WTC11 (cell line): ENCODE data around the gene NPC2. TPM values are rescaled to one million over a fixed set of nuclear protein-coding genes. Genes with fewer than 3 reads are reported as not detected.
A peak's percentile ranks its signal among the peaks of the same experiment; 100 is the strongest.

Source experiments
- ATAC-seq: fragments of 200-7000 bp; cut with Tn5 transposase; 2 replicates; pipeline ENCODE4 v1.10.0; 2021; ENCODE audit warnings: mild to moderate bottlenecking, moderate library complexity
- CTCF ChIA-PET: fragments of 300-600 bp; sonication (Branson Sonifier 250); formaldehyde crosslinking; loops from one replicate; lab custom pipeline; 2021; ENCODE audit warnings: antibody characterized with exemption; lab: Charles Lee
- POLR2A ChIA-PET: fragments of 350-600 bp; sonication (Branson Sonifier 250); formaldehyde crosslinking; loops from one replicate; lab custom pipeline; 2021; ENCODE audit warnings: antibody characterized with exemption; lab: Charles Lee
- DNase-seq: peaks from one replicate; pipeline ENCODE4 v3.0.0; 2021; ENCODE audit warnings: low spot score
- H3K27ac Mint-ChIP-seq: 2 replicates; pipeline ENCODE4 v1.8.0; 2021; ENCODE audit warnings: mixed read lengths
- H3K27me3 Mint-ChIP-seq: 2 replicates; pipeline ENCODE4 v1.8.0; 2021; ENCODE audit warnings: low read depth, mild to moderate bottlenecking, moderate library complexity, mixed read lengths
- H3K36me3 Mint-ChIP-seq: 2 replicates; pipeline ENCODE4 v1.8.0; 2021; ENCODE audit warnings: mixed read lengths
- H3K4me1 Mint-ChIP-seq: 2 replicates; pipeline ENCODE4 v1.8.0; 2022; ENCODE audit warnings: mixed read lengths
- H3K4me3 Mint-ChIP-seq: 2 replicates; pipeline ENCODE4 v1.8.0; 2021; ENCODE audit warnings: mild to moderate bottlenecking, moderate library complexity, mixed read lengths
- H3K9me3 Mint-ChIP-seq: 2 replicates; pipeline ENCODE4 v1.8.0; 2021; ENCODE audit warnings: mixed read lengths
- ATF1 ChIP-seq: sonication (generic); formaldehyde crosslinking; IDR thresholded peaks from 2 replicates; pipeline ENCODE4 v1.8.1; 2023; ENCODE audit warnings: mild to moderate bottlenecking, moderate library complexity, missing genetic modification reagents
- ATF3 ChIP-seq: sonication (generic); formaldehyde crosslinking; conservative IDR thresholded peaks from 2 replicates; pipeline ENCODE4 v1.8.1; 2022; ENCODE audit warnings: mild to moderate bottlenecking, missing genetic modification reagents
- CREM ChIP-seq: sonication (generic); formaldehyde crosslinking; IDR thresholded peaks from 2 replicates; pipeline ENCODE4 v1.8.1; 2022; ENCODE audit warnings: mild to moderate bottlenecking, missing genetic modification reagents, moderate library complexity
- E2F1 ChIP-seq: sonication (generic); formaldehyde crosslinking; IDR thresholded peaks from 2 replicates; pipeline ENCODE4 v1.8.0; 2022; ENCODE audit warnings: mild to moderate bottlenecking, missing genetic modification reagents
- E2F5 ChIP-seq: sonication (generic); formaldehyde crosslinking; IDR thresholded peaks from 2 replicates; pipeline ENCODE4 v1.8.1; 2022; ENCODE audit warnings: mild to moderate bottlenecking, moderate library complexity, missing genetic modification reagents
- ELF4 ChIP-seq: sonication (generic); formaldehyde crosslinking; IDR thresholded peaks from 2 replicates; pipeline ENCODE4 v1.8.1; 2022; ENCODE audit warnings: low read depth, mild to moderate bottlenecking, moderate library complexity, missing genetic modification reagents
- ETV6 ChIP-seq: sonication (generic); formaldehyde crosslinking; IDR thresholded peaks from 2 replicates; pipeline ENCODE4 v1.8.1; 2022; ENCODE audit warnings: mild to moderate bottlenecking, missing genetic modification reagents
- FOXK1 ChIP-seq: sonication (generic); formaldehyde crosslinking; IDR thresholded peaks from 2 replicates; pipeline ENCODE4 v1.8.0; 2022; ENCODE audit warnings: mild to moderate bottlenecking, moderate library complexity, missing genetic modification reagents
- GABPB1 ChIP-seq: sonication (generic); formaldehyde crosslinking; IDR thresholded peaks from 2 replicates; pipeline ENCODE4 v1.8.1; 2023; ENCODE audit warnings: mild to moderate bottlenecking, missing genetic modification reagents
- HMGA2 ChIP-seq: fragments of 250-450 bp; sonication (Bioruptor Pico); IDR thresholded peaks from 2 replicates; pipeline ENCODE4 v1.4.0; 2021; ENCODE audit warnings: mild to moderate bottlenecking, moderate library complexity
- HMGXB4 ChIP-seq: sonication (generic); formaldehyde crosslinking; IDR thresholded peaks from 2 replicates; pipeline ENCODE4 v1.8.1; 2023; ENCODE audit warnings: mild to moderate bottlenecking, moderate library complexity, missing genetic modification reagents
- KAT7 ChIP-seq: sonication (generic); formaldehyde crosslinking; IDR thresholded peaks from 2 replicates; pipeline ENCODE4 v1.8.1; 2023; ENCODE audit warnings: missing genetic modification reagents, mild to moderate bottlenecking, borderline replicate concordance
- MAX ChIP-seq: sonication (generic); formaldehyde crosslinking; IDR thresholded peaks from 2 replicates; pipeline ENCODE4 v1.8.0; 2022; ENCODE audit warnings: mild to moderate bottlenecking, missing genetic modification reagents
- MLX ChIP-seq: sonication (generic); formaldehyde crosslinking; IDR thresholded peaks from 2 replicates; pipeline ENCODE4 v1.8.1; 2023; ENCODE audit warnings: mild to moderate bottlenecking, missing genetic modification reagents, moderate library complexity
- MYBL2 ChIP-seq: sonication (generic); formaldehyde crosslinking; IDR thresholded peaks from 2 replicates; pipeline ENCODE4 v1.8.1; 2023; ENCODE audit warnings: mild to moderate bottlenecking, moderate library complexity, missing genetic modification reagents
- NFATC4 ChIP-seq: fragments of 250-450 bp; sonication (Bioruptor Pico); IDR thresholded peaks from 2 replicates; pipeline ENCODE4 v1.9.0; 2021; ENCODE audit warnings: mild to moderate bottlenecking
- NFE2L1 ChIP-seq: sonication (generic); formaldehyde crosslinking; IDR thresholded peaks from 2 replicates; pipeline ENCODE4 v1.8.1; 2023; ENCODE audit warnings: missing genetic modification reagents
- NFYB ChIP-seq: sonication (generic); formaldehyde crosslinking; conservative IDR thresholded peaks from 2 replicates; pipeline ENCODE4 v1.8.0; 2022; ENCODE audit warnings: low read depth, missing genetic modification reagents
- RELA ChIP-seq: sonication (generic); formaldehyde crosslinking; IDR thresholded peaks from 2 replicates; pipeline ENCODE4 v1.8.1; 2022; ENCODE audit warnings: missing genetic modification reagents, mild to moderate bottlenecking, borderline replicate concordance
- SMAD3 ChIP-seq: sonication (generic); formaldehyde crosslinking; IDR thresholded peaks from 2 replicates; pipeline ENCODE4 v1.8.0; 2022; ENCODE audit warnings: missing genetic modification reagents, mild to moderate bottlenecking, borderline replicate concordance
- SOX15 ChIP-seq: fragments of 250-450 bp; sonication (Bioruptor Pico); IDR thresholded peaks from 2 replicates; pipeline ENCODE4 v1.9.0; 2021; ENCODE audit warnings: mild to moderate bottlenecking
- SP1 ChIP-seq: sonication (generic); formaldehyde crosslinking; conservative IDR thresholded peaks from 2 replicates; pipeline ENCODE4 v1.8.1; 2022; ENCODE audit warnings: missing genetic modification reagents
- ZNF138 ChIP-seq: sonication (generic); formaldehyde crosslinking; conservative IDR thresholded peaks from 2 replicates; pipeline ENCODE4 v1.8.1; 2022; ENCODE audit warnings: mild to moderate bottlenecking, moderate library complexity, missing genetic modification reagents
- ZNF219 ChIP-seq: sonication (generic); formaldehyde crosslinking; IDR thresholded peaks from 2 replicates; pipeline ENCODE4 v1.8.0; 2023; ENCODE audit warnings: missing genetic modification reagents, mild to moderate bottlenecking, borderline replicate concordance
- ZNF232 ChIP-seq: sonication (generic); formaldehyde crosslinking; IDR thresholded peaks from 2 replicates; pipeline ENCODE4 v1.8.0; 2022; ENCODE audit warnings: mild to moderate bottlenecking, missing genetic modification reagents
- ZNF263 ChIP-seq: sonication (generic); formaldehyde crosslinking; IDR thresholded peaks from 2 replicates; pipeline ENCODE4 v1.8.1; 2022; ENCODE audit warnings: low read depth, mild to moderate bottlenecking, moderate library complexity, missing genetic modification reagents
- total RNA-seq: library from RNA; stranded (reverse); gene quantifications from 3 replicates; pipeline ENCODE4 v1.2.3, GENCODE V29; 2021

Gene NPC2
- total RNA-seq, 1 experiment from 2014 or later: 139 TPM

GRCh38 chr14:74493343-74494261, 497 bp upstream of the NPC2 start, which contains the start of gene ISCA2:
TSS of gene ISCA2 (plus strand) at chr14:74493765. CDS start at chr14:74493775, 10 bp downstream.
- peak within 1 kb of the TSS; percentile 86 for H3K27ac Mint-ChIP-seq
- peaks cover 22% of the 10 kb centered on the region for H3K4me1 Mint-ChIP-seq
- peaks cover 12% of the 10 kb centered on the region for H3K36me3 Mint-ChIP-seq
- TF ChIP-seq ATF3 (no peak), NFYB (peak; percentile 89), FOXK1 (0 out of 2 replicates have a peak, but pooled peaks have one; percentile 40), ATF1 (CRISPR knock-in tag) (no peak), ZNF138 (CRISPR knock-in tag) (no peak), HMGA2 (no peak), ETV6 (CRISPR knock-in tag) (peak; percentile 41; the same call in 1 of the 2 replicates), MLX (CRISPR knock-in tag) (peak; percentile 80; the same call in 1 of the 2 replicates), ZNF263 (peak; percentile 95), E2F1 (CRISPR knock-in tag) (no peak), NFATC4 (CRISPR knock-in tag) (no peak), RELA (CRISPR knock-in tag) (0 out of 2 replicates have a peak, but pooled peaks have one; percentile 64), GABPB1 (CRISPR knock-in tag) (peak; percentile 42; the same call in 1 of the 2 replicates), E2F5 (CRISPR knock-in tag) (peak; percentile 7; the same call in 1 of the 2 replicates), ZNF232 (CRISPR knock-in tag) (peak; percentile 69; the same call in 1 of the 2 replicates), NFE2L1 (CRISPR knock-in tag) (0 out of 2 replicates have a peak, but pooled peaks have one; percentile 30), ZNF219 (no peak), SMAD3 (CRISPR knock-in tag) (0 out of 2 replicates have a peak, but pooled peaks have one; percentile 50), SOX15 (no peak), MYBL2 (CRISPR knock-in tag) (peak; percentile 14; the same call in 1 of the 2 replicates), KAT7 (peak; percentile 74; the same call in 1 of the 2 replicates), SP1 (CRISPR knock-in tag) (peak; percentile 86), MAX (CRISPR knock-in tag) (peak; percentile 35), HMGXB4 (peak; percentile 83; the same call in 1 of the 2 replicates), ELF4 (CRISPR knock-in tag) (no peak), CREM (CRISPR knock-in tag) (0 out of 2 replicates have a peak, but pooled peaks have one; percentile 26)
- POLR2A ChIA-PET: interaction anchor here (0.8 to 1.9 kb wide), 12 partner anchors 8 to 210 kb away, joined by 3 to 10 read pairs (median 3); partner anchors contain the start of genes ABCD4 and VRTN
- H3K4me3 Mint-ChIP-seq: peak within 1 kb of the TSS; percentile 96
- CTCF ChIA-PET: interaction anchor here (0.6 to 3.1 kb wide), 22 partner anchors 8 to 332 kb away, joined by 3 to 26 read pairs (median 5); partner anchors contain the start of genes ABCD4, LTBP2 and VRTN
- peak; percentile 100 for DNase-seq
- ATAC-seq: peak; percentile 92
- H3K27me3 Mint-ChIP-seq: no peaks in the 10 kb centered on the region
- no peaks in the 10 kb centered on the region for H3K9me3 Mint-ChIP-seq
